ENCODE results near the gene SERHL2. TPM values are rescaled to one million over a fixed set of nuclear protein-coding genes. Genes with fewer than 3 reads are reported as not detected.
"Not testable (repeated sequence)": the region's sequence is repeated elsewhere in the genome, so short reads cannot be mapped to it uniquely, and the experiment has no call there.

SERHL2 gene
- polyA plus RNA-seq, 1 of the 3 experiments (the other 2 are of a cell fraction), result 3.1 TPM

- H3K9me3 ChIP-seq, result no peaks in the 10 kb centered on the region
- 76% methylated on average over 9 of the region's 9 CpGs for WGBS (ENCODE audit: low lambda C conversion rate)
- H4K20me1 ChIP-seq (ENCODE audit: insufficient read depth), result no peaks in the 10 kb centered on the region
- H3K79me2 ChIP-seq (ENCODE audit: insufficient read depth), result no peaks in the 10 kb centered on the region
- DNase-seq, result no peak
- H3K27ac ChIP-seq (ENCODE audit: low read depth in 2 of 2, low read length in 1 of 2), result no peak overlapping the region
- H2AFZ ChIP-seq (ENCODE audit: low read depth), result no peak overlapping the region
- CTCF ChIA-PET, result no interaction called here
- H3K9ac ChIP-seq, result no peak overlapping the region
- TF ChIP-seq TEAD4 (IDR thresholded peaks at IDR 0.05; ENCODE audit: borderline replicate concordance, insufficient read depth), result no peak
- TF ChIP-seq FOSL2 (IDR thresholded peaks at IDR 0.05; ENCODE audit: borderline replicate concordance, low read depth), result no peak
- no peak for TF ChIP-seq NFIC (IDR thresholded peaks at IDR 0.05; ENCODE audit: borderline replicate concordance)
- no peaks in the 10 kb centered on the region for H3K9me2 ChIP-seq
- POLR2A ChIA-PET, result no interaction called here
- no peaks in the 10 kb centered on the region; a peak in 1 of 4 replicates for H3K4me1 ChIP-seq (ENCODE audit: control insufficient read depth in 1 of 2, insufficient read depth in 2 of 2, low read depth in 1 of 2, low read length in 1 of 2)
- no peak overlapping the region for H3K4me3 ChIP-seq (ENCODE audit: low read depth in 2 of 2, low read length in 1 of 2)
- H3K27me3 ChIP-seq (ENCODE audit: insufficient read depth), result no peaks in the 10 kb centered on the region
- H3K36me3 ChIP-seq (replicated peaks in 1 of 2; ENCODE audit: control insufficient read depth in 1 of 2, insufficient read depth in 2 of 2, low read length in 1 of 2), result no peaks in the 10 kb centered on the region
- no peak overlapping the region for H3K4me2 ChIP-seq
- no peaks in the 10 kb centered on the region for H3F3A ChIP-seq (replicated peaks; ENCODE audit: insufficient read depth)
Observed at GRCh38 chr22:42547562-42547961, 6.2 kb upstream of the SERHL2 start.

GRCh38 chr22:42548126-42548525, 5.6 kb upstream of the SERHL2 start:
- WGBS (ENCODE audit: low lambda C conversion rate), result 69% methylated on average over 5 of the region's 6 CpGs
- H3K9me3 ChIP-seq, result not testable (repeated sequence)

GRCh38 chr22:42548597-42549330, 5.0 kb upstream of the SERHL2 start:
- Histone ChIP-seq H3K27me3 (ENCODE audit: insufficient read depth) (no peaks in the 10 kb centered on the region), H3K4me3 (ENCODE audit: low read depth in 2 of 2, low read length in 1 of 2) (no peak overlapping the region), H3K79me2 (ENCODE audit: insufficient read depth) (no peaks in the 10 kb centered on the region), H3K4me1 (ENCODE audit: control insufficient read depth in 1 of 2, insufficient read depth in 2 of 2, low read depth in 1 of 2, low read length in 1 of 2) (no peaks in the 10 kb centered on the region; a peak in 1 of 4 replicates), H3K9ac (no peak overlapping the region), H3K9me3 (no peaks in the 10 kb centered on the region), H3K4me2 (no peak overlapping the region), H3F3A (replicated peaks; ENCODE audit: insufficient read depth) (no peaks in the 10 kb centered on the region), H3K9me2 (no peaks in the 10 kb centered on the region), H3K36me3 (replicated peaks in 1 of 2; ENCODE audit: control insufficient read depth in 1 of 2, insufficient read depth in 2 of 2, low read length in 1 of 2) (no peaks in the 10 kb centered on the region), H4K20me1 (ENCODE audit: insufficient read depth) (no peaks in the 10 kb centered on the region), H3K27ac (ENCODE audit: low read depth in 2 of 2, low read length in 1 of 2) (no peak overlapping the region), H2AFZ (ENCODE audit: low read depth) (no peak overlapping the region)
- no peak for DNase-seq
- 81% methylated on average over 19 of the region's 19 CpGs for WGBS (ENCODE audit: low lambda C conversion rate)
- no peak for TF ChIP-seq TEAD4 (IDR thresholded peaks at IDR 0.05; ENCODE audit: borderline replicate concordance, insufficient read depth)
- no peak for TF ChIP-seq YY1 (IDR thresholded peaks at IDR 0.05; ENCODE audit: low read depth)
- no peak for TF ChIP-seq MAX (IDR thresholded peaks at IDR 0.05; ENCODE audit: low read depth)
- TF ChIP-seq RCOR1 (IDR thresholded peaks at IDR 0.05; ENCODE audit: low read length), result no peak
- POLR2A ChIA-PET, result interaction anchor here (0.6 kb wide), 1 partner anchor 22 kb away, joined by 3 read pairs; no protein-coding TSS in a partner anchor
- CTCF ChIA-PET, result no interaction called here

More at GRCh38 chr22:42548126-42548525, 5.6 kb upstream of the SERHL2 start:
- H3K4me2 ChIP-seq; H3K36me3 ChIP-seq (replicated peaks in 1 of 2; ENCODE audit: control insufficient read depth in 1 of 2, insufficient read depth in 2 of 2, low read length in 1 of 2); H2AFZ ChIP-seq (ENCODE audit: low read depth); CTCF ChIA-PET; H3K4me1 ChIP-seq (ENCODE audit: control insufficient read depth in 1 of 2, insufficient read depth in 2 of 2, low read depth in 1 of 2, low read length in 1 of 2); H3K79me2 ChIP-seq (ENCODE audit: insufficient read depth); H3K9me2 ChIP-seq; H3K27me3 ChIP-seq (ENCODE audit: insufficient read depth); H3F3A ChIP-seq (replicated peaks; ENCODE audit: insufficient read depth); DNase-seq; H3K4me3 ChIP-seq (ENCODE audit: low read depth in 2 of 2, low read length in 1 of 2); H4K20me1 ChIP-seq (ENCODE audit: insufficient read depth); H3K27ac ChIP-seq (ENCODE audit: low read depth in 2 of 2, low read length in 1 of 2); H3K9ac ChIP-seq: not testable (repeated sequence)
- POLR2A ChIA-PET, result interaction anchor here (0.6 kb wide), 1 partner anchor 21 kb away, joined by 3 read pairs; no protein-coding TSS in a partner anchor
